GM12874 (cell line): ENCODE results near the gene MTCH2.

Experiments used
- TF ChIP-seq, protein P1 (sequence below): IDR thresholded peaks from 2 replicates; pipeline ENCODE4 v1.5.1; 2011; ENCODE audit warnings: low read depth, mild to moderate bottlenecking, control low read depth, low read length, moderate library complexity; ENCODE audit not compliant: insufficient read depth

Gene MTCH2

DNA sequence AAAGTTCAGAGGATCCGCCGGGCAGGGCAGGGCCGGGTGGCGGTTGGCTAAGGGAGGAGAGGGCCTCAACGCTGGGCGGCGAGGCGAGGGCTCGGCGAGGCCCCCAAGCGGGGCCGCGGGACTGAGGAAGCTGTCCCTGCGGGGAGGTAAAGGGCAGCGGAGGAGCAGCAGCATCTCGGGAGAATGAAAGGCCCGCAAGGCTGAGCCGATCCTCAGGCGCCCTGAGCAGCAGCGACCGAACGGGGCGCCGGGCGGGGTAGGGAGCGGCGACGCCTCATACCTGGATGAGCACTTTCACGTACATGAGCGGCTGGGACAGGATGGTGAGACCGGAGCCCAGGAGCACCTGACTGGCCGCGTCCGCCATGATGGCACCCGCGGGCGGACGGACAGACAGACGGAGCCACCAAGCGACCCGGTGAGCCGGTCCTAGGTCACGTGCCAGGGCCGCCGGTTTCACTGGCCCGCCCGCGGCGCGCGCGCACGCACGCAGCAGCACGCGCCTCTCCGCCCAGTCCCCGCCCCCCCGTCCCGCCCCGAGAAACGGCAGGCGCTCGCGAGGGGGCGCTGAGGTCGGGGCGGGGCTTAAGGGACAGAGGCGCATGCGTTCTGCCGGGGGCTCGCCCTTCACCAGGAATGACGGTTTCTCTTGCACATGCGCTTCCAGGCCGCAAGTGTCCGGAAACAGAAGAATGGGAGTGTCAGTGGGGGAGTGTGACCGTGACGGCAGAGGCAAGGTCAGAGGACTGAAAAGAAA, at the start of gene MTCH2:
TSS of gene MTCH2 (minus strand) at position 461 of the 757 bp plus-strand sequence. CDS start at position 367, 94 bp downstream.
- TF ChIP-seq, protein P1, sequence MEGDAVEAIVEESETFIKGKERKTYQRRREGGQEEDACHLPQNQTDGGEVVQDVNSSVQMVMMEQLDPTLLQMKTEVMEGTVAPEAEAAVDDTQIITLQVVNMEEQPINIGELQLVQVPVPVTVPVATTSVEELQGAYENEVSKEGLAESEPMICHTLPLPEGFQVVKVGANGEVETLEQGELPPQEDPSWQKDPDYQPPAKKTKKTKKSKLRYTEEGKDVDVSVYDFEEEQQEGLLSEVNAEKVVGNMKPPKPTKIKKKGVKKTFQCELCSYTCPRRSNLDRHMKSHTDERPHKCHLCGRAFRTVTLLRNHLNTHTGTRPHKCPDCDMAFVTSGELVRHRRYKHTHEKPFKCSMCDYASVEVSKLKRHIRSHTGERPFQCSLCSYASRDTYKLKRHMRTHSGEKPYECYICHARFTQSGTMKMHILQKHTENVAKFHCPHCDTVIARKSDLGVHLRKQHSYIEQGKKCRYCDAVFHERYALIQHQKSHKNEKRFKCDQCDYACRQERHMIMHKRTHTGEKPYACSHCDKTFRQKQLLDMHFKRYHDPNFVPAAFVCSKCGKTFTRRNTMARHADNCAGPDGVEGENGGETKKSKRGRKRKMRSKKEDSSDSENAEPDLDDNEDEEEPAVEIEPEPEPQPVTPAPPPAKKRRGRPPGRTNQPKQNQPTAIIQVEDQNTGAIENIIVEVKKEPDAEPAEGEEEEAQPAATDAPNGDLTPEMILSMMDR: no peak

DNA sequence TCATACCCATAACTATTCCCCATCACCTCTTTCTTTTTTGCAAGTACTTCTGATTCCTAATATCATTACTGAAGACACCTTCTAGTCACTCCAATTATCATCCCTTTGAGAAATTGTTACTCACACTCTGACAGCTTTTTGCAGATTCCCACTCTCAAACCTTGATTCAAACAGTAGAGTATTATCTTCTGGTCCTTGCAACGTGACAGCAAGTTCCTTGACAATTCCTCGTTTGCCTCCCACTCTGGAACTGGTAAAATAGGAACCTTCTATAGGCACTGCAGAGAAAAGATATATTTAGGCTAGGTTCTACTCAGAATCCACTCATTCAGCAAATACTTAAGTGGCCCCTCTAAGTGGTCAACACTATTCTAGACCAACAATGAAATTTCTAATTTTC, 49.6 kb upstream of the MTCH2 start:
- TF ChIP-seq, protein P1: no peak

DNA sequence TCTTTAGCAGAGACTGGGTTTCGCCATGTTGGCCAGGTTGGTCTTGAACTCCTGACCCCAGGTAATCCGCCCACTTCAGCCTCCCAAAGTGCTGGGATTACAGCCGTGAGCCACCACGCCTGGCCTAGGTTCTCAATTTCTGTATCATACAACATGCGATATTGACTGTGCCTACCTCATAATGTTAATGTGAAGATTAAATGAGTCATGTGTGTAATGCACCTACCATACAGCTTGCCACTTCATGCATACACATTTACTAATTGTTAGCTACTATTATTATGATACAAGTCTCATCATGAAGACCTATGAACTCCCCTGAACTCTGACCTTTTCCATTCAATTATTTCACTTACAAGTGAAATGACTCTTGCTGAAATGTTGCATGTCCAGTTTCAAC, 47.1 kb upstream of the MTCH2 start:
- TF ChIP-seq, protein P1: no peak

DNA sequence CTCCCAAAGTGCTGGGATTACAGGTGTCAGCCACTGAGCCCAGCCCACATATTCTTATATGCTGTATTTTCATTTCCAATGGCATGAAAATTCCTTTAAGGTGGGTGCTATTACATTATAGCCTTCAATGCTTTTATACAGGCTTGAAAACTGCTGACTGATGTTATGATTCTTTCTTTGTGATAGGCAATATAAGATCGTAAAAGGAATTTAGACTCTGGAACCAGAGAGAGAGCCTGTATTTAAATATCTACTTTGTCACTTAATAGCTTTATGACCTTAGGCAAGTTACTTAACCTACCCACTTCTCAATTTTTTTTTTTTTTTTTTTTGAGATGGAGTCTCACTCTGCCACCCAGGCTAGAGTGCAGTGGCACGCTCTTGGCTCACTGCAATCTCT, 46.6 kb upstream of the MTCH2 start:
- TF ChIP-seq, protein P1: no peak

DNA sequence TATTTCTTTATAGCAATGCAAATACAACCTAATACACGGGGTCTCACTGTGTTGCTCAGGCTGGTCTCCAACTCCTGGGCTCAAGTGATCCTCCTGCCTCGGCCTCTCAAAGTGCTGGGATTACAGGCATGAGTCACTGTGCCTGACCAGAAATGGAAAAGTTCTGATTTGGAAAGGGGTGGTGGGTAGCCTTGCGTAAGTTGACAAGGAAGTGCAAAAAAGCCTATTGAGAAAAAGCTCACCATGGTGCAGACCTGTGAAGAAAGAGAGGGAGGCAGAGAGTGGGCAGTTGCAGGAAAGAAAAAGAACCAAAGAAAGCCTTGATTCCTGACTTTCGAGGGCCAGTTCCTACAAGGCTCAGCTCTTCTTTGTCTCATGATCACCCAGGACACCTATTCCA, 45.8 kb upstream of the MTCH2 start:
- TF ChIP-seq, protein P1: no peak

DNA sequence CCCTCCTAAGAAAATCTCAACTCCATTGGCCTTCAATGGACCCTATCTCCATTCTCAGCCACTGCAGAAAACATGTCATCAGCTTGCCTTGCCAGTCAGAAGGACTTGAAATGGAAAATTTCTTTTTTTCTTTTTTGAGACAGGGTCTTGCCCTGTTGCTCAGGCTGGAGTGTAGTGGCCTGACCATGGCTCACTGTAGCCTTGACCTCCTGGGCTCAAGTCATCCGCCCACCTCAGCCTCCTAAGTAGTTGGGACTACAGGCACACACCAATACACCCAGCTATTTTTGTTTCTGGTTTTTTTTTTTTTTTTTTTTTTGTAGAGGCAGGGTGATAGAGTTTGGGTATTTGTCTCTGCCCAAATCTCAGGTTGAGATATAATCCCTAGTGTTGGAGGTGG, 43.8 kb upstream of the MTCH2 start:
- TF ChIP-seq, protein P1: no peak

DNA sequence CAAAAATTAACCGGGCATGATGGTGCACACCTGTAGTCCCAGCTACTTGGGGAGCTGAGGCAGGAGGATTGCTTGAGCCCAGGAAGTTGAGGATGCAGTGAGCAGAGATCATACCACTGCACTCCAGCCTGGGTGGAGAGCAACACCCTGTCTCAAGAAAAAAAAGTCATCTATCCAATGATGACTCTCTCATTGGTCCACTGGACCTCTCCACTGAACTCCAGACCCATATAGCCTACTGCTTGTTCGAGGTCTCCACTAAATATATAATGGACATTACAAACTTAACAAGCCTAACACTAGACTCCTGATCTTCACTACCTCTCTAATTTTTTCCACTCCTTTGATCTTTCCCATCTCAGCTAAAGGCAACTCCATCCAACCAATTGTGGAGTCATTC, 33.5 kb upstream of the MTCH2 start:
- TF ChIP-seq, protein P1: no peak

DNA sequence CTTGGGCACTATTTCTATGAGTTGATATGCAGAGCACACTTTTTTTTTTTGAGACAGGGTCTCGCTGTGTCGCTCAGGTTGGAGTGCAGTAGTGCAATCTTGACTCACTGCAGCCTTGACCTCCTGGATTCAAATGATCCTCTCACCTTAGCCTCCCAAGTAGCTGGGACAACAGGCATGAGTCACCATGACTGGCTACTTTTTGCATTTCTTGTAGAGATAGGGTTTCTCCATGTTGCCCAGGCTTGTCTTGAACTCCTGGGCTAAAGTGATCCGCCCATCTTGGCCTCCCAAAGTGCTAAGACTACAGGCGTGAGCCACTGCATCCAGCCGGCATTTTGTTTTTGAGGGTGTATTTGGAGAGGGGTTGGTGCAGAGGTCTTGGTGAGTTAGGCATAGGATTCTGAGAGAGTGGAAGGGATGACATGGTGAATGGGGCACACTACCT, 29.9 kb upstream of the MTCH2 start:
- TF ChIP-seq, protein P1: no peak
